ENCODE results near the gene CDX2. TPM values are rescaled to one million over a fixed set of nuclear protein-coding genes. Genes with fewer than 3 reads are reported as not detected.

The CDX2 gene
- total RNA-seq, 1 experiment from 2014 or later: 12.5 TPM

DNA sequence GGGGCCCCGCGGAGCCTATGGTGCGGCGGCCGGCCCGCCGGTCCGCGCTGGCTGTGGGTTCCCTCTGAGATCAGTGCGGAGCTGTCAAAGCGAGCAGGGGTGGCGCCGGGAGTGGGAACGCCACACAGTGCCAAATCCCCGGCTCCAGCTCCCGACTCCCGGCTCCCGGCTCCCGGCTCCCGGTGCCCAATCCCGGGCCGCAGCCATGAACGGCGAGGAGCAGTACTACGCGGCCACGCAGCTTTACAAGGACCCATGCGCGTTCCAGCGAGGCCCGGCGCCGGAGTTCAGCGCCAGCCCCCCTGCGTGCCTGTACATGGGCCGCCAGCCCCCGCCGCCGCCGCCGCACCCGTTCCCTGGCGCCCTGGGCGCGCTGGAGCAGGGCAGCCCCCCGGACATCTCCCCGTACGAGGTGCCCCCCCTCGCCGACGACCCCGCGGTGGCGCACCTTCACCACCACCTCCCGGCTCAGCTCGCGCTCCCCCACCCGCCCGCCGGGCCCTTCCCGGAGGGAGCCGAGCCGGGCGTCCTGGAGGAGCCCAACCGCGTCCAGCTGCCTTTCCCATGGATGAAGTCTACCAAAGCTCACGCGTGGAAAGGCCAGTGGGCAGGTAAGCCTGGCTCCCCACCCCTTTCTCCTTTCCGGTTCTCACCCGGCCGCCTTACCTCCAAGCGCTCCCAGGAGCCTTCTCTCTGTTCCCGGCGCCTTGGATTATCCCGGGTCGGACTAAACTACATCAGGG is 49.0 kb downstream of the CDX2 start, which contains the start of gene PDX1 (continued):
- TF ChIP-seq, protein P1, sequence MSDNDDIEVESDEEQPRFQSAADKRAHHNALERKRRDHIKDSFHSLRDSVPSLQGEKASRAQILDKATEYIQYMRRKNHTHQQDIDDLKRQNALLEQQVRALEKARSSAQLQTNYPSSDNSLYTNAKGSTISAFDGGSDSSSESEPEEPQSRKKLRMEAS (IDR thresholded peaks at IDR 0.05): peak; percentile 73

DNA sequence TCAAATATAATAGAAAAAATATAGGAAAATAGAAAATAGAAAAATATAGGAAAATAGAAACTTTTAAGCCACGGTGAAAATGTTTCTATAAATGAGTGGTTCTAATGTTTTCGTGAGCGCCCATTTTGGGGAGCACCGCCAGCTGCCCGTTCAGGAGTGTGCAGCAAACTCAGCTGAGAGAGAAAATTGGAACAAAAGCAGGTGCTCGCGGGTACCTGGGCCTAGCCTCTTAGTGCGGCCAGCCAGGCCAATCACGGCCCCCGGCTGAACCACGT is 49.5 kb downstream of the CDX2 start:
- peak; percentile 45 for DNase-seq (ENCODE audit: low read depth, low spot score)
- peak overlapping the region; percentile 42 to 64 for H3K4me3 ChIP-seq (replicated peaks in 1 of 2; ENCODE audit: low read depth in 1 of 2, low read length in 2 of 2)
- H3K36me3 ChIP-seq (ENCODE audit: control insufficient read depth in 1 of 2, insufficient read depth in 2 of 2, low read length in 2 of 2): no peaks in the 10 kb centered on the region
- H3K27me3 ChIP-seq (ENCODE audit: insufficient read depth, low read length): no peaks in the 10 kb centered on the region
- peak overlapping the region; percentile 53; the same call in 1 of the 2 replicates for H3K9ac ChIP-seq (ENCODE audit: low read length)
- H3K4me1 ChIP-seq (ENCODE audit: control insufficient read depth in 1 of 2, insufficient read depth in 2 of 2, low read length in 2 of 2): peaks cover 10 to 31% of the 10 kb centered on the region in 2 experiments
- no peaks in the 10 kb centered on the region for H3K79me2 ChIP-seq (ENCODE audit: insufficient read depth, low read length)
- H4K20me1 ChIP-seq (ENCODE audit: insufficient read depth): no peaks in the 10 kb centered on the region
- H3K27ac ChIP-seq (ENCODE audit: low read depth, low read length): no peak overlapping the region
- no TSS peak for BruUV-seq (replicated peaks)
- intact Hi-C loops (cut with micrococcal nuclease): no loop called here
- H2AFZ ChIP-seq (ENCODE audit: low read depth, low read length, poor library complexity, severe bottlenecking): peak overlapping the region; percentile 98
- TF ChIP-seq ELF1 (IDR thresholded peaks at IDR 0.05; ENCODE audit: borderline replicate concordance, low read depth) (no peak), ZFX (IDR thresholded peaks at IDR 0.05) (no peak), EZH2 (IDR thresholded peaks at IDR 0.05) (no peak), YY1 (IDR thresholded peaks at IDR 0.05; ENCODE audit: extremely low read depth, insufficient replicate concordance, low read depth, low read length) (no peak), POLR2A (IDR thresholded peaks at IDR 0.05; ENCODE audit: borderline replicate concordance, extremely low read depth, insufficient read depth, insufficient read length) (no peak)
- TF ChIP-seq, protein P2, sequence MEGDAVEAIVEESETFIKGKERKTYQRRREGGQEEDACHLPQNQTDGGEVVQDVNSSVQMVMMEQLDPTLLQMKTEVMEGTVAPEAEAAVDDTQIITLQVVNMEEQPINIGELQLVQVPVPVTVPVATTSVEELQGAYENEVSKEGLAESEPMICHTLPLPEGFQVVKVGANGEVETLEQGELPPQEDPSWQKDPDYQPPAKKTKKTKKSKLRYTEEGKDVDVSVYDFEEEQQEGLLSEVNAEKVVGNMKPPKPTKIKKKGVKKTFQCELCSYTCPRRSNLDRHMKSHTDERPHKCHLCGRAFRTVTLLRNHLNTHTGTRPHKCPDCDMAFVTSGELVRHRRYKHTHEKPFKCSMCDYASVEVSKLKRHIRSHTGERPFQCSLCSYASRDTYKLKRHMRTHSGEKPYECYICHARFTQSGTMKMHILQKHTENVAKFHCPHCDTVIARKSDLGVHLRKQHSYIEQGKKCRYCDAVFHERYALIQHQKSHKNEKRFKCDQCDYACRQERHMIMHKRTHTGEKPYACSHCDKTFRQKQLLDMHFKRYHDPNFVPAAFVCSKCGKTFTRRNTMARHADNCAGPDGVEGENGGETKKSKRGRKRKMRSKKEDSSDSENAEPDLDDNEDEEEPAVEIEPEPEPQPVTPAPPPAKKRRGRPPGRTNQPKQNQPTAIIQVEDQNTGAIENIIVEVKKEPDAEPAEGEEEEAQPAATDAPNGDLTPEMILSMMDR (IDR thresholded peaks at IDR 0.05 in 2 of 3, conservative IDR thresholded peaks at IDR 0.05 in 1 of 3; ENCODE audit: borderline replicate concordance in 1 of 3, insufficient read depth in 1 of 3, low read depth in 2 of 3, low read length in 2 of 3): no peak
- ChIA-PET CTCF (interaction anchor here (1.4 to 1.6 kb wide), 2 partner anchors 34 to 93 kb away, joined by 6 read pairs; no protein-coding TSS in a partner anchor), RAD21 (ENCODE audit: low non-redundant PET in 1 of 2, low total read pairs in 2 of 2, uncharacterized antibody in 2 of 2, unreplicated experiment in 2 of 2) (no interaction called here), POLR2A (no interaction called here)
- no peaks in the 10 kb centered on the region for H3K9me2 ChIP-seq (ENCODE audit: insufficient read depth)
- no peak for ATAC-seq
- H3K9me3 ChIP-seq (ENCODE audit: control insufficient read depth in 1 of 2, insufficient read depth in 1 of 2, low read depth in 1 of 2, low read length in 2 of 2): no peaks in the 10 kb centered on the region
- peak overlapping the region; percentile 93 for H3K4me2 ChIP-seq (ENCODE audit: low read length)

Measured in HCT116 (cell line).